Right cardiac atrium (tissue), 5 donors: Measurements from ENCODE around the gene CEP85L. TPM values are rescaled to one million over a fixed set of nuclear protein-coding genes. Genes with fewer than 3 reads are reported as not detected.

Source experiments
- ATAC-seq, 2 donors: fragments of 200-7000 bp; cut with Tn5 transposase; one replicate each; pipeline versions ENCODE4 v1.8.0 to v1.9.1; 2020; ENCODE audit warnings: moderate library complexity in 2 of 2, mild to moderate bottlenecking in 1 of 2
- DNase-seq, 3 donors: peaks; one replicate each; pipeline ENCODE4 v3.0.0-alpha.2; 2020
- H3K27ac ChIP-seq: one replicate; pipeline ENCODE4 v1.5.1; 2013; ENCODE audit warnings: mild to moderate bottlenecking, low read length, control low read depth, moderate library complexity
- H3K27me3 ChIP-seq: one replicate; pipeline ENCODE4 v1.6.1; 2013; ENCODE audit not compliant: control insufficient read depth, insufficient read depth
- H3K4me1 ChIP-seq: one replicate; pipeline ENCODE4 v1.6.1; 2013; ENCODE audit warnings: low read length; ENCODE audit not compliant: control insufficient read depth, insufficient read depth
- H3K4me3 ChIP-seq: one replicate; pipeline ENCODE4 v1.5.1; 2013; ENCODE audit warnings: low read length, control low read depth
- H3K9me3 ChIP-seq: one replicate; pipeline ENCODE4 v1.6.1; 2013; ENCODE audit warnings: low read length; ENCODE audit not compliant: control insufficient read depth
- WGBS: extraction: QIAGEN DNeasy Blood & Tissue Kit; methylation state at CpG from one replicate; pipeline ENCODE4 v1.1.7; 2013; 5-methylcytosine and 5-hydroxymethylcytosine counted together
- intact Hi-C, 4 donors: fragments of 100-400 bp; cut with DNase I; formaldehyde crosslinking; loops; one replicate each; pipeline versions ENCODE4 v1.11.0 to v1.14.0; 2022 to 2023
- polyA plus RNA-seq: library from polyadenylated mRNA; stranded (reverse); fragments of 200-250 nt; gene quantifications from one replicate; pipeline ENCODE4 v1.2.3, GENCODE V29; 2013
- total RNA-seq, 4 donors: library from RNA; stranded (reverse); fragmentation: NEBNext Ultra II Directional; extraction: Animal tissue kit (Norgen Biotek cat#: 25700); gene quantifications; one replicate each; pipeline ENCODE4 v1.2.1, GENCODE V29; 2021
- donor health status: healthy with polysubstance abuse.
- donor health status: DM: no; HTN: yes; CAD: no.
- donor health status: DM: no; HTN: no; CAD: no.
- donor health status: DM: no; HTN: yes; CAD: no; lungs with severe emphysema.
- donor health status: DM: yes; HTN: yes; CAD: no.

CEP85L gene
- total and polyA plus RNA-seq, 5 donors: 3.8 to 11.5 (median 7.2) TPM

- Histone ChIP-seq H3K27me3 (no peaks in the 10 kb centered on the region), H3K27ac (no peak overlapping the region), H3K4me1 (peaks cover 6% of the 10 kb centered on the region), H3K4me3 (no peak overlapping the region), H3K9me3 (no peaks in the 10 kb centered on the region)
- no peak for ATAC-seq
- DNase-seq: no peak
- WGBS: 87% methylated on average over 3 of the region's 3 CpGs
- intact Hi-C loops: no loop called here
These were observed 59.5 kb downstream of the CEP85L start for GRCh38 chr6:118591897-118592296.

GRCh38 chr6:118589649-118590365 is 61.6 kb downstream of the CEP85L start:
- WGBS: 52% methylated on average over 6 of the region's 6 CpGs
- no peak for ATAC-seq
- peaks cover 6% of the 10 kb centered on the region for H3K4me1 ChIP-seq

GRCh38 chr6:118589186-118589585 is 62.2 kb downstream of the CEP85L start:
- WGBS: 53% methylated on average over 4 of the region's 4 CpGs
- no peaks in the 10 kb centered on the region for H3K27me3 ChIP-seq
- no peaks in the 10 kb centered on the region for H3K9me3 ChIP-seq
- intact Hi-C loops: loop anchor here in 2 of 4 donors (10.0 kb wide), 1 partner anchor 304 kb away; no protein-coding TSS in a partner anchor
- DNase-seq (no peak), ATAC-seq (peak in 1 of 2 donors; percentile 34)
- H3K4me3 ChIP-seq: no peak overlapping the region
- H3K27ac ChIP-seq: no peak overlapping the region
- H3K4me1 ChIP-seq: peaks cover 6% of the 10 kb centered on the region

More at GRCh38 chr6:118589649-118590365, 61.6 kb downstream of the CEP85L start:
- H3K27ac ChIP-seq: no peak overlapping the region
- no peak for DNase-seq
- H3K4me3 ChIP-seq: no peak overlapping the region
- intact Hi-C loops: loop anchor here in 2 of 4 donors (10.0 kb wide), 1 partner anchor 305 kb away; no protein-coding TSS in a partner anchor
- H3K27me3 ChIP-seq: no peaks in the 10 kb centered on the region
- H3K9me3 ChIP-seq: no peaks in the 10 kb centered on the region

GRCh38 chr6:118588626-118589025 is 62.8 kb downstream of the CEP85L start:
- intact Hi-C loops: loop anchor here in 2 of 4 donors (10.0 kb wide), 1 partner anchor 304 kb away; no protein-coding TSS in a partner anchor
- ATAC-seq (no peak), DNase-seq (no peak)
- Histone ChIP-seq H3K4me1 (peaks cover 6% of the 10 kb centered on the region), H3K4me3 (no peak overlapping the region), H3K27me3 (no peaks in the 10 kb centered on the region), H3K9me3 (no peaks in the 10 kb centered on the region), H3K27ac (no peak overlapping the region)
- 93% methylated on average over 5 of the region's 5 CpGs for WGBS

GRCh38 chr6:118586746-118587485 is 64.5 kb downstream of the CEP85L start:
- DNase-seq (no peak), ATAC-seq (peak in 1 of 2 donors; percentile 44)
- H3K27ac ChIP-seq: no peak overlapping the region
- WGBS: 88% methylated on average over 5 of the region's 5 CpGs
- H3K4me3 ChIP-seq: no peak overlapping the region
- no peaks in the 10 kb centered on the region for H3K27me3 ChIP-seq
- no peaks in the 10 kb centered on the region for H3K9me3 ChIP-seq
- peaks cover 6% of the 10 kb centered on the region for H3K4me1 ChIP-seq
- intact Hi-C loops: loop anchor here in 2 of 4 donors (10.0 kb wide), 1 partner anchor 302 kb away; no protein-coding TSS in a partner anchor

- H3K4me1 ChIP-seq: peaks cover 2% of the 10 kb centered on the region
- WGBS: 92% methylated on average over 5 of the region's 5 CpGs
- intact Hi-C loops: loop anchor here in 3 of 4 donors (5.0 to 10.0 kb wide), 2 partner anchors 300 to 303 kb away; no protein-coding TSS in a partner anchor
- DNase-seq (no peak), ATAC-seq (no peak)
- no peaks in the 10 kb centered on the region for H3K9me3 ChIP-seq
- H3K4me3 ChIP-seq: no peak overlapping the region
- H3K27ac ChIP-seq: no peak overlapping the region
- no peaks in the 10 kb centered on the region for H3K27me3 ChIP-seq
These were observed 66.5 kb downstream of the CEP85L start for GRCh38 chr6:118584911-118585310.

GRCh38 chr6:118581489-118581959 is 69.9 kb downstream of the CEP85L start:
- Histone ChIP-seq H3K4me3 (no peak overlapping the region), H3K27ac (no peak overlapping the region), H3K4me1 (no peaks in the 10 kb centered on the region), H3K9me3 (no peaks in the 10 kb centered on the region), H3K27me3 (no peaks in the 10 kb centered on the region)
- ATAC-seq (peak; percentile 56 to 75), DNase-seq (peak in 2 of 3 donors; percentile 19 to 44)
- intact Hi-C loops: loop anchor here in 3 of 4 donors (5.0 to 10.0 kb wide), 2 partner anchors 297 to 299 kb away; no protein-coding TSS in a partner anchor
- 74% methylated on average over 5 of the region's 5 CpGs for WGBS

GRCh38 chr6:118580585-118581419 is 70.6 kb downstream of the CEP85L start:
- H3K9me3 ChIP-seq: no peaks in the 10 kb centered on the region
- DNase-seq (peak in 2 of 3 donors; percentile 30 to 41), ATAC-seq (peak; percentile 89 to 92)
- H3K4me3 ChIP-seq: no peak overlapping the region
- H3K27ac ChIP-seq: no peak overlapping the region
- H3K4me1 ChIP-seq: no peaks in the 10 kb centered on the region
- no peaks in the 10 kb centered on the region for H3K27me3 ChIP-seq
- intact Hi-C loops: loop anchor here in 3 of 4 donors (5.0 to 10.0 kb wide), 2 partner anchors 296 to 299 kb away; no protein-coding TSS in a partner anchor
- 64% methylated on average over 10 of the region's 10 CpGs for WGBS

GRCh38 chr6:118579786-118580185 is 71.6 kb downstream of the CEP85L start:
- no peak overlapping the region for H3K27ac ChIP-seq
- intact Hi-C loops: loop anchor here in 3 of 4 donors (5.0 to 10.0 kb wide), 2 partner anchors 295 to 297 kb away; no protein-coding TSS in a partner anchor
- 94% methylated on average over 2 of the region's 2 CpGs for WGBS
- H3K4me1 ChIP-seq: no peaks in the 10 kb centered on the region
- DNase-seq (no peak), ATAC-seq (no peak)
- H3K27me3 ChIP-seq: no peaks in the 10 kb centered on the region
- no peaks in the 10 kb centered on the region for H3K9me3 ChIP-seq
- H3K4me3 ChIP-seq: no peak overlapping the region

GRCh38 chr6:118578617-118579016 is 72.8 kb downstream of the CEP85L start:
- DNase-seq (no peak), ATAC-seq (no peak)
- intact Hi-C loops: no loop called here
- H3K4me3 ChIP-seq: no peak overlapping the region
- no peaks in the 10 kb centered on the region for H3K27me3 ChIP-seq
- H3K4me1 ChIP-seq: no peaks in the 10 kb centered on the region
- H3K27ac ChIP-seq: no peak overlapping the region
- WGBS: 98% methylated on average over 12 of the region's 12 CpGs
- H3K9me3 ChIP-seq: peaks cover 2% of the 10 kb centered on the region
